Ascending aorta (tissue), 2 donors: ENCODE results near the gene DOCK3. TPM values are rescaled to one million over a fixed set of nuclear protein-coding genes. Genes with fewer than 3 reads are reported as not detected.
"Not testable (repeated sequence)": the region's sequence is repeated elsewhere in the genome, so short reads cannot be mapped to it uniquely, and the experiment has no call there.

Experiments used
- DNase-seq, 2 donors: peaks; one replicate each; pipeline ENCODE4 v3.0.0-alpha.2; 2019; ENCODE audit warnings: low spot score in 2 of 2
- H3K27ac ChIP-seq, 2 donors: fragments of 200-600 bp; sonication (generic); one replicate each; pipeline ENCODE4 v1.5.1; 2016 to 2017; ENCODE audit warnings: mild to moderate bottlenecking in 1 of 2
- H3K27me3 ChIP-seq: fragments of 200-600 bp; sonication (generic); one replicate; pipeline ENCODE4 v1.5.1; 2017
- H3K36me3 ChIP-seq, 2 donors: fragments of 200-600 bp; sonication (generic); one replicate each; pipeline ENCODE4 v1.5.1; 2016
- H3K4me1 ChIP-seq, 2 donors: fragments of 200-600 bp; sonication (generic); one replicate each; pipeline ENCODE4 v1.5.1; 2016 to 2017; ENCODE audit warnings: mild to moderate bottlenecking in 1 of 2
- H3K4me3 ChIP-seq, 2 donors: fragments of 200-600 bp; sonication (generic); one replicate each; pipeline ENCODE4 v1.5.1; 2016 to 2017; ENCODE audit warnings: mild to moderate bottlenecking in 1 of 2
- H3K9me3 ChIP-seq, 2 donors: fragments of 200-600 bp; sonication (generic); one replicate each; pipeline ENCODE4 v1.5.1; 2016
- intact Hi-C: fragments of 100-400 bp; cut with DNase I; formaldehyde crosslinking; loops from one replicate; pipeline ENCODE4 v1.15.1; 2023
- total RNA-seq: library from RNA; depleted of rRNA; stranded (reverse); fragments of >200 nt; gene quantifications from one replicate; pipeline ENCODE4 v1.1.0, GENCODE V29; 2016
- TF ChIP-seq, protein P1 (sequence below), 3 experiments: fragments of 200-600 bp in 2 of 3; fragments of 450-650 bp in 1 of 3; sonication (generic) in 2 of 3; IDR thresholded peaks; one replicate each; pipeline ENCODE4 v1.5.1; 2016 to 2019; ENCODE audit warnings: antibody characterized with exemption in 3 of 3, mild to moderate bottlenecking in 1 of 3, moderate library complexity in 1 of 3

Gene DOCK3
- total RNA-seq, 1 donor from 2014 or later, result 3.9 TPM

DNA sequence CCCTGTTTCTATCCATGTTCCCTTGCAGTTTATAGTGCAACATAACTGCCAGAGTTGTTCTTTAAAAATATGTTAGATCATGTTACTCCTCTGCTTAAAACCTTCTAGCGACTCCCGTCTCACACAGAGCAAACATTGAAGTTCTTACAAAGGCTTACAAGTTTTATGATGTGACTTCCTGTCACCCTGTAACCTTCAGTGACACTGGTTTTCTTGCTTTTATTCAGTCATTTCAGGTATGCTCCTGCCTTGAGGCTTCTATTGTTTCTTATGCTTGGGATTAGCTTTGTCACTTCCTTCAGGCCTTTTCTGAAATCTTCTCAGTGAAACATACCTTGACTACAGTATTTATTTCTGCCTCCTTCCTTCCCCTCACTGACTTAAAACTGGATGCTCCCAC is 252.1 kb downstream of the DOCK3 start:
- peaks cover 0 to 4% of the 10 kb centered on the region in 2 donors for H3K9me3 ChIP-seq
- H3K27me3 ChIP-seq, result no peaks in the 10 kb centered on the region
- intact Hi-C loops, result no loop called here
- no peak overlapping the region for H3K27ac ChIP-seq
- TF ChIP-seq, protein P1, sequence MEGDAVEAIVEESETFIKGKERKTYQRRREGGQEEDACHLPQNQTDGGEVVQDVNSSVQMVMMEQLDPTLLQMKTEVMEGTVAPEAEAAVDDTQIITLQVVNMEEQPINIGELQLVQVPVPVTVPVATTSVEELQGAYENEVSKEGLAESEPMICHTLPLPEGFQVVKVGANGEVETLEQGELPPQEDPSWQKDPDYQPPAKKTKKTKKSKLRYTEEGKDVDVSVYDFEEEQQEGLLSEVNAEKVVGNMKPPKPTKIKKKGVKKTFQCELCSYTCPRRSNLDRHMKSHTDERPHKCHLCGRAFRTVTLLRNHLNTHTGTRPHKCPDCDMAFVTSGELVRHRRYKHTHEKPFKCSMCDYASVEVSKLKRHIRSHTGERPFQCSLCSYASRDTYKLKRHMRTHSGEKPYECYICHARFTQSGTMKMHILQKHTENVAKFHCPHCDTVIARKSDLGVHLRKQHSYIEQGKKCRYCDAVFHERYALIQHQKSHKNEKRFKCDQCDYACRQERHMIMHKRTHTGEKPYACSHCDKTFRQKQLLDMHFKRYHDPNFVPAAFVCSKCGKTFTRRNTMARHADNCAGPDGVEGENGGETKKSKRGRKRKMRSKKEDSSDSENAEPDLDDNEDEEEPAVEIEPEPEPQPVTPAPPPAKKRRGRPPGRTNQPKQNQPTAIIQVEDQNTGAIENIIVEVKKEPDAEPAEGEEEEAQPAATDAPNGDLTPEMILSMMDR (IDR thresholded peaks at IDR 0.05), result no peak
- no peak overlapping the region for H3K4me3 ChIP-seq
- H3K36me3 ChIP-seq, result no peaks in the 10 kb centered on the region
- DNase-seq, result no peak
- no peaks in the 10 kb centered on the region for H3K4me1 ChIP-seq

DNA sequence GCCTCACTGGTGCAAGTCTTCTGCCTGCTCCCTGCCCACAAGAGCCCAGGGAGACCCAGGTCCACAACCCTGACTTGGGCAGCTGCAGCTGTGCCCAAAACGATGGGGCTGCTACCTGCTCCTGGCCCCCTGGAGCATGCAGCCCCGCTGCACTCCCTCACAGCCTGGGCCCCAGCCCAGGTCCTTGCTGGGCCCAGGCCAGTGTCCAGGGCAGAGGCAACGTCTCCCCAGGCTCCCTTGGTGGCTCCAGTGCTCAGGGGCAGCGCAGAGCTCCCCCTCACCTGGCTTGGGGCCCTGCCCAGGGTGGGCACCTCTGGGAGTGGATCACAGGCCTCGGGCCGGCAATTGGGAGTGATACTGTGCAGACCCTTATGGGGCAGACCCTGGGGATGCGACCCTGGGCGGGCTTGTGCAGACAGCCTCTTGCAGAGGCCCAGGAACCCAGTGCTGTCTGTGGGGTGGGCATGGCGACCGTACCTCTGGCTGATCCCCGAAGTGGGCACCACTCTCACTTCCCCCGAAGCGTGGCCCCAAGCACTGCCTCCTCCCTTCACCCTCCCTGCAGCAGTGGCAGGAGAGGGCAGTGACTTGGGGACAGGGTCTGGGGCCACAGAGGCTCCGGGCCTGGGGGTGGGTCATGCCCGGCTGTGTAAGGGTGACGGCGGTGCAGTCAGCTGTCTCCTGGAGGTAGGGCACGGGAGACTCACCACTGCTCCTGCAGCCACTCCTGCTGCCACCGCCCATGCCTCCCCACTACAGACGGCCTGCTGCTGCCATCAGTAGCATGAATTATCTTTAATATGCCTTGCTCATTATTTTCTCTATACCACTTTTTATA is 255.9 kb downstream of the DOCK3 start:
- H3K27ac ChIP-seq, result no peak overlapping the region
- no peak for DNase-seq
- H3K9me3 ChIP-seq, result no peaks in the 10 kb centered on the region
- intact Hi-C loops, result no loop called here
- no peak overlapping the region for H3K4me3 ChIP-seq
- TF ChIP-seq, protein P1 (IDR thresholded peaks at IDR 0.05), result no peak
- H3K4me1 ChIP-seq, result no peaks in the 10 kb centered on the region
- H3K36me3 ChIP-seq, result no peaks in the 10 kb centered on the region
- H3K27me3 ChIP-seq, result no peaks in the 10 kb centered on the region

DNA sequence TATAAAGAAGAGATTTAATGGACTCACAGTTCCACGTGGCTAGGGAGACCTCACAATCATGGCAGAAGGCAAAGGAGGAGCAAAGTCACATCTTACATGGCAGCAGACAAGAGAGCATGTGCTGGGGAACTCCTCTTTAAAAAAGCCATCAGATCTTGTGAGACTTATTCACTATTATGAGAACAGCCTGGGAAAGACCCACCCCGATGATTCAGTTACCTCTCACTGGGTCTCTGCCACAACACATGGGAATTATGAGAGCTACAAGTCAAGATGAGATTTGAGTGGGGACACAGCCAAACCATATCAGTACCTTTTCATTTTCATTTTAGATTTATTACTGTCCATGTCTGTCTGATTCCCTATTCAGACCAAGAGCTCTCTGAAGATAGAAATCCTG is 258.2 kb downstream of the DOCK3 start:
- H3K27me3 ChIP-seq, H3K9me3 ChIP-seq, H3K27ac ChIP-seq, H3K4me3 ChIP-seq, intact Hi-C loops, DNase-seq, H3K4me1 ChIP-seq, H3K36me3 ChIP-seq: not testable (repeated sequence)

DNA sequence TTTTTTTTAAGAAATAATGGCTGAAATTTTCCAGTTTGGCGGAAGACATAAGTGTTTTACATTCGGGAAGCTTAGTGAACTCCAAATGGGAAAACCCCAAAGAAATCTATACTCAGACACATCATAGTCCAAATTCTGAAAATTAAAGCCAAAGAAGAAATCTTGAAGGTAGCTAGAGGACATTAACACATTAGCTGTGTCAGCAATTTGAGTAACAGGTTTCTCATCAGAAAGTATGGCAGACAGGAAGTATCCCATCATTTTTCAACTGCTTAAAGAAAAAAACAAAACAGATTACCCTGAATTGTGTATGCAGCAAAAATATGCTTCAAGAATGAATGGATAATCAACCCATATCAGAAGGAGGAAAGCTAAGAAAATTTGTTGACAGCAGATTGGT is 261.7 kb downstream of the DOCK3 start:
- Histone ChIP-seq H3K27me3 (no peaks in the 10 kb centered on the region), H3K36me3 (no peaks in the 10 kb centered on the region)
- intact Hi-C loops, result no loop called here

DNA sequence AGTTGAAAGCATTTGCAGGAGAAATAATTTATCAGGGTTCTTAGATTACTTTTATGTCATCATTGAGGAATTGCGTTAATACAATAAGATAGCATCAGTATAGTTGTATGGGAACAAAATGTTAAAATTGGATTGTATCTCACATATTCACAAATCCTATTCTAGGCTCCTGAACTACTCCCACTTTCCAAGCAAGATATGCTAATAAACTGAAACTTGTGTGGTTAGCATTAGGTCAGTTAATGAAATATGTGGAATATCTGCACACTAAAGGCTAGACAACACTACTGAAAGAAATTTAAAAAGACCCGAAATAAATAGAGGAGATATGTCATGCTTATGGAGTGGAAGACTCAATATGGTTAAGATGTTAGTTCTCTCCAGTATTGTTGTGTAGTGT is 272.7 kb downstream of the DOCK3 start:
- no peaks in the 10 kb centered on the region for H3K27me3 ChIP-seq
- no peak overlapping the region for H3K27ac ChIP-seq
- intact Hi-C loops, result no loop called here
- no peak for DNase-seq
- no peaks in the 10 kb centered on the region for H3K4me1 ChIP-seq
- no peak overlapping the region for H3K4me3 ChIP-seq
- no peaks in the 10 kb centered on the region for H3K36me3 ChIP-seq
- H3K9me3 ChIP-seq, result no peaks in the 10 kb centered on the region
- TF ChIP-seq, protein P1 (IDR thresholded peaks at IDR 0.05), result no peak

More for the DNA sequence above, 261.7 kb downstream of the DOCK3 start:
- no peak for DNase-seq
- no peak overlapping the region for H3K4me3 ChIP-seq
- TF ChIP-seq, protein P1 (IDR thresholded peaks at IDR 0.05), result no peak
- no peaks in the 10 kb centered on the region for H3K4me1 ChIP-seq
- no peak overlapping the region for H3K27ac ChIP-seq
- H3K9me3 ChIP-seq, result no peaks in the 10 kb centered on the region

DNA sequence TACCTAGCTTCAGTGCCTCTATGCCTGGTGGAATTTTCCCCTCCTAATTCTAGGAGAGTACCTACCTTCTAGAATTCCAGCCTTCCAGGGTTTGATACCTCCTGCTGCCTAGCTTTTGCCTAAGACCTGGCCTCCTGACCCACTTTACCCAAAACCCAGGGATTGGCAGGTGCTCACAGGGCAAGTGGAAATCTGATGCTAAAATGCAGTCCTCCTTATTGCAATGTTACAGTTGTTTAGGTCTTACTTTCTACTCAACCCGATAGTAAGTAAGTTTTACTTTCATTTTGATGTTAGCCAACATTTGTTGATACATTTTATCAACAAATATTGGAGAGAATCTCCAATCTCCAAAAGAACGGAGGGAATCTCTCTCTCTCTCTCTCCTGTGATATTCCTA is 275.9 kb downstream of the DOCK3 start:
- no peak overlapping the region for H3K27ac ChIP-seq
- DNase-seq, result no peak
- no peaks in the 10 kb centered on the region for H3K4me1 ChIP-seq
- no peaks in the 10 kb centered on the region for H3K27me3 ChIP-seq
- no peaks in the 10 kb centered on the region for H3K36me3 ChIP-seq
- H3K9me3 ChIP-seq, result no peaks in the 10 kb centered on the region
- H3K4me3 ChIP-seq, result no peak overlapping the region
- intact Hi-C loops, result no loop called here
- TF ChIP-seq, protein P1 (IDR thresholded peaks at IDR 0.05), result no peak
